ENCODE results near the gene AFAP1. TPM values are rescaled to one million over a fixed set of nuclear protein-coding genes. Genes with fewer than 3 reads are reported as not detected.

AFAP1 gene
- total RNA-seq, 1 experiment from 2014 or later: 42.1 TPM

GRCh38 chr4:7976025-7976424, 36.4 kb upstream of the AFAP1 start:
- no peak for DNase-seq
- H3K4me3 ChIP-seq (ENCODE audit: low read length): no peak overlapping the region
- intact Hi-C loops (cut with micrococcal nuclease): no loop called here
- no peaks in the 10 kb centered on the region for H3K36me3 ChIP-seq (ENCODE audit: low read depth, low read length)
- ATAC-seq: no peak
- no peaks in the 10 kb centered on the region for H3K9me3 ChIP-seq (ENCODE audit: low read length)
- H2AFZ ChIP-seq (ENCODE audit: low read length): no peak overlapping the region
- POLR2A ChIA-PET (ENCODE audit: unreplicated experiment): interaction anchor here (0.5 to 0.6 kb wide), 2 partner anchors 11 to 168 kb away, joined by 3 to 5 read pairs; no protein-coding TSS in a partner anchor
- H3K27me3 ChIP-seq (ENCODE audit: low read length): no peaks in the 10 kb centered on the region
- H3K9me2 ChIP-seq (replicated peaks; ENCODE audit: low read length): no peaks in the 10 kb centered on the region
- H3K79me2 ChIP-seq (ENCODE audit: low read length): peaks cover 10% of the 10 kb centered on the region
- H3K27ac ChIP-seq (ENCODE audit: low read length): no peak overlapping the region
- no peak overlapping the region for H3K4me2 ChIP-seq (ENCODE audit: low read length)
- H3F3A ChIP-seq (ENCODE audit: low read length, unreplicated experiment): no peaks in the 10 kb centered on the region
- TF ChIP-seq EZH2phosphoT487 (IDR thresholded peaks at IDR 0.05; ENCODE audit: borderline replicate concordance, low read length) (no peak), CTCF (conservative IDR thresholded peaks at IDR 0.05; ENCODE audit: low read depth, low read length) (no peak), EZH2 (IDR thresholded peaks at IDR 0.05; ENCODE audit: low read length, unreplicated experiment) (no peak)
- no peak overlapping the region for H3K9ac ChIP-seq (ENCODE audit: low read length)
- peaks cover 55% of the 10 kb centered on the region for H3K4me1 ChIP-seq (ENCODE audit: insufficient read depth, low read length)
- no peaks in the 10 kb centered on the region for H4K20me1 ChIP-seq (ENCODE audit: low read length)
- no TSS peak for BruUV-seq (replicated peaks)
- CTCF ChIA-PET: interaction anchor here (0.6 kb wide), 1 partner anchor 207 kb away, joined by 3 read pairs; no protein-coding TSS in a partner anchor

- no peaks in the 10 kb centered on the region for H4K20me1 ChIP-seq (ENCODE audit: low read length)
- H3K9ac ChIP-seq (ENCODE audit: low read length): no peak overlapping the region
- H3K4me3 ChIP-seq (ENCODE audit: low read length): no peak overlapping the region
- H3K27ac ChIP-seq (ENCODE audit: low read length): no peak overlapping the region
- H2AFZ ChIP-seq (ENCODE audit: low read length): no peak overlapping the region
- CTCF ChIA-PET: no interaction called here
- no peaks in the 10 kb centered on the region for H3K27me3 ChIP-seq (ENCODE audit: low read length)
- H3K79me2 ChIP-seq (ENCODE audit: low read length): peaks cover 19% of the 10 kb centered on the region
- no TSS peak for BruUV-seq (replicated peaks)
- no peaks in the 10 kb centered on the region for H3K9me2 ChIP-seq (replicated peaks; ENCODE audit: low read length)
- intact Hi-C loops (cut with micrococcal nuclease): no loop called here
- peaks cover 62% of the 10 kb centered on the region for H3K4me1 ChIP-seq (ENCODE audit: insufficient read depth, low read length)
- DNase-seq (no peak), ATAC-seq (no peak)
- TF ChIP-seq EZH2phosphoT487 (IDR thresholded peaks at IDR 0.05; ENCODE audit: borderline replicate concordance, low read length): no peak
- TF ChIP-seq CTCF (conservative IDR thresholded peaks at IDR 0.05; ENCODE audit: low read depth, low read length): no peak
- no peak for TF ChIP-seq EZH2 (IDR thresholded peaks at IDR 0.05; ENCODE audit: low read length, unreplicated experiment)
- no peaks in the 10 kb centered on the region for H3K36me3 ChIP-seq (ENCODE audit: low read depth, low read length)
- H3K9me3 ChIP-seq (ENCODE audit: low read length): no peaks in the 10 kb centered on the region
- H3F3A ChIP-seq (ENCODE audit: low read length, unreplicated experiment): no peaks in the 10 kb centered on the region
- no peak overlapping the region for H3K4me2 ChIP-seq (ENCODE audit: low read length)
- POLR2A ChIA-PET (ENCODE audit: unreplicated experiment): no interaction called here
Observed at GRCh38 chr4:7974425-7974824, 34.8 kb upstream of the AFAP1 start.

GRCh38 chr4:7973545-7973981, 33.9 kb upstream of the AFAP1 start:
- peak; percentile 40 for ATAC-seq
- Histone ChIP-seq H3K9me2 (replicated peaks; ENCODE audit: low read length) (no peaks in the 10 kb centered on the region), H3K4me1 (ENCODE audit: insufficient read depth, low read length) (peaks cover 57% of the 10 kb centered on the region), H3K9ac (ENCODE audit: low read length) (peak overlapping the region; percentile 72), H4K20me1 (ENCODE audit: low read length) (no peaks in the 10 kb centered on the region), H3K4me2 (ENCODE audit: low read length) (peak overlapping the region; percentile 71), H3K9me3 (ENCODE audit: low read length) (no peaks in the 10 kb centered on the region), H3K79me2 (ENCODE audit: low read length) (peaks cover 19% of the 10 kb centered on the region), H3K4me3 (ENCODE audit: low read length) (no peak overlapping the region), H2AFZ (ENCODE audit: low read length) (no peak overlapping the region), H3K36me3 (ENCODE audit: low read depth, low read length) (no peaks in the 10 kb centered on the region), H3K27me3 (ENCODE audit: low read length) (no peaks in the 10 kb centered on the region), H3F3A (ENCODE audit: low read length, unreplicated experiment) (no peaks in the 10 kb centered on the region), H3K27ac (ENCODE audit: low read length) (peak overlapping the region; percentile 100)
- no TSS peak for BruUV-seq (replicated peaks)
- no peak for TF ChIP-seq EZH2 (IDR thresholded peaks at IDR 0.05; ENCODE audit: low read length, unreplicated experiment)
- TF ChIP-seq EZH2phosphoT487 (IDR thresholded peaks at IDR 0.05; ENCODE audit: borderline replicate concordance, low read length): no peak
- no peak for TF ChIP-seq CTCF (conservative IDR thresholded peaks at IDR 0.05; ENCODE audit: low read depth, low read length)
- peak; percentile 85 for DNase-seq
- CTCF ChIA-PET: interaction anchor here (0.6 to 0.7 kb wide), 2 partner anchors 16 to 189 kb away, joined by 3 read pairs; no protein-coding TSS in a partner anchor
- POLR2A ChIA-PET (ENCODE audit: unreplicated experiment): no interaction called here
- intact Hi-C loops (cut with micrococcal nuclease): no loop called here
